HG03460 (cell line): Measurements from ENCODE around the gene NATD1.

Experiments used
- ATAC-seq: cut with Tn5 transposase; IDR thresholded peaks from one replicate; pipeline ENCODE4 v1.9.1; 2021; ENCODE audit not compliant: unreplicated experiment

NATD1 gene

GRCh38 chr17:21218101-21218500, 35.1 kb downstream of the NATD1 start:
- no peak for ATAC-seq

- no peak for ATAC-seq
These were observed 35.9 kb downstream of the NATD1 start for GRCh38 chr17:21217346-21217745.

- ATAC-seq: no peak
These were observed 37.3 kb downstream of the NATD1 start for GRCh38 chr17:21215935-21216334.

GRCh38 chr17:21214777-21215541, 38.3 kb downstream of the NATD1 start:
- peak; percentile 4 for ATAC-seq

GRCh38 chr17:21214015-21214776, 39.0 kb downstream of the NATD1 start, which contains the start of gene TMEM11:
Gene TMEM11 (minus strand): TSS chr17:21214161. CDS start chr17:21214152, 9 bp downstream.
- peak; percentile 83 for ATAC-seq

GRCh38 chr17:21213638-21214014, 39.6 kb downstream of the NATD1 start:
- ATAC-seq: peak; percentile 14

- no peak for ATAC-seq
These were observed 40.2 kb downstream of the NATD1 start for GRCh38 chr17:21212826-21213637.

- no peak for ATAC-seq
These were observed 41.3 kb downstream of the NATD1 start for GRCh38 chr17:21211825-21212479.

- no peak for ATAC-seq
These were observed 42.7 kb downstream of the NATD1 start for GRCh38 chr17:21210411-21211076.

GRCh38 chr17:21209511-21210175, 43.6 kb downstream of the NATD1 start:
- ATAC-seq: no peak

GRCh38 chr17:21208352-21208751, 44.9 kb downstream of the NATD1 start:
- no peak for ATAC-seq

GRCh38 chr17:21204935-21205334, 48.3 kb downstream of the NATD1 start:
- no peak for ATAC-seq

- ATAC-seq: no peak
These were observed 50.7 kb downstream of the NATD1 start for GRCh38 chr17:21202512-21202911.

- no peak for ATAC-seq
These were observed 51.3 kb downstream of the NATD1 start for GRCh38 chr17:21201874-21202273.

- no peak for ATAC-seq
These were observed 52.0 kb downstream of the NATD1 start for GRCh38 chr17:21201298-21201595.

GRCh38 chr17:21200590-21201297, 52.5 kb downstream of the NATD1 start:
- no peak for ATAC-seq

- no peak for ATAC-seq
These were observed 53.4 kb downstream of the NATD1 start for GRCh38 chr17:21199856-21200255.

GRCh38 chr17:21199311-21199710, 53.9 kb downstream of the NATD1 start:
- no peak for ATAC-seq

- ATAC-seq: no peak
These were observed 54.8 kb downstream of the NATD1 start for GRCh38 chr17:21198411-21198810.
